H1 (cell line): ENCODE data around the gene OPN3. TPM values are rescaled to one million over a fixed set of nuclear protein-coding genes. Genes with fewer than 3 reads are reported as not detected.

ENCODE experiments used
- CTCF ChIA-PET: fragments of 300-600 bp; sonication (Branson Sonifier 250); formaldehyde crosslinking; loops from one replicate; lab custom pipeline; 2021; ENCODE audit not compliant: partially characterized antibody; lab: Charles Lee
- POLR2A ChIA-PET: fragments of 300-600 bp; sonication (Branson Sonifier 250); formaldehyde crosslinking; loops from one replicate; lab custom pipeline; 2021; ENCODE audit warnings: inconsistent platforms; ENCODE audit not compliant: partially characterized antibody; lab: Charles Lee
- DNase-seq, 2 experiments: peaks; one replicate each; pipeline versions ENCODE4 v3.0.0 to v3.0.0-alpha.2; 2010 to 2022; ENCODE audit warnings: low spot score in 2 of 2, low read depth in 1 of 2, mixed read lengths in 1 of 2
- FAIRE-seq: peaks from 2 replicates; lab custom pipeline; 2011; peaks lifted over from hg19 to GRCh38; lab: Jason Lieb, UNC
- H2AFZ ChIP-seq: 2 replicates; pipeline ENCODE4 v1.8.1; 2012; ENCODE audit warnings: low read length, inconsistent platforms
- H2AK5ac ChIP-seq: 2 replicates; pipeline ENCODE4 v1.6.1; 2013; ENCODE audit warnings: low read depth, low read length
- H2BK120ac ChIP-seq: replicated peaks from 2 replicates; pipeline ENCODE3; 2013; ENCODE audit warnings: low read depth, low read length, inconsistent platforms
- H2BK12ac ChIP-seq: 2 replicates; pipeline ENCODE4 v1.6.1; 2013; ENCODE audit warnings: low read depth, low read length
- H2BK15ac ChIP-seq: 2 replicates; pipeline ENCODE4 v1.6.1; 2013; ENCODE audit warnings: low read length
- H2BK20ac ChIP-seq: 2 replicates; pipeline ENCODE4 v1.6.1; 2013; ENCODE audit warnings: low read length
- H2BK5ac ChIP-seq: 2 replicates; pipeline ENCODE4 v1.6.1; 2013; ENCODE audit warnings: low read depth, low read length
- H3K14ac ChIP-seq: 2 replicates; pipeline ENCODE4 v1.6.1; 2013; ENCODE audit warnings: inconsistent platforms; ENCODE audit not compliant: insufficient read length
- H3K18ac ChIP-seq: 2 replicates; pipeline ENCODE4 v1.6.1; 2013; ENCODE audit warnings: low read length; ENCODE audit errors: extremely low read depth
- H3K23ac ChIP-seq: 2 replicates; pipeline ENCODE4 v1.6.1; 2013; ENCODE audit warnings: inconsistent platforms; ENCODE audit not compliant: insufficient read length
- H3K23me2 ChIP-seq: 2 replicates; pipeline ENCODE4 v1.6.1; 2013; ENCODE audit warnings: low read depth, low read length
- H3K27ac ChIP-seq: 2 replicates; pipeline ENCODE4 v1.6.1; 2011; ENCODE audit warnings: low read depth, low read length, inconsistent platforms
- H3K27me3 ChIP-seq, 4 experiments: replicated peaks in 1 of 4; 1 replicate in 1 of 4; 2 replicates in 3 of 4; pipeline versions ENCODE4 v1.6.1 to v1.8.1; 2011 to 2013; ENCODE audit warnings: low read length in 3 of 4, mild to moderate bottlenecking in 3 of 4, inconsistent platforms in 2 of 4, mixed read lengths in 2 of 4, moderate library complexity in 1 of 4; ENCODE audit not compliant: control insufficient read depth in 3 of 4, insufficient read depth in 3 of 4; ENCODE audit errors: extremely low read depth in 1 of 4
- H3K36me3 ChIP-seq, 4 experiments: 2 replicates each; pipeline versions ENCODE4 v1.6.1 to v1.8.1; 2011 to 2013; ENCODE audit warnings: mild to moderate bottlenecking in 4 of 4, low read length in 3 of 4, moderate library complexity in 2 of 4, control low read depth in 1 of 4, inconsistent platforms in 1 of 4; ENCODE audit not compliant: insufficient read depth in 4 of 4, control insufficient read depth in 2 of 4
- H3K4ac ChIP-seq: replicated peaks from 2 replicates; pipeline ENCODE3; 2013; ENCODE audit warnings: low read length, low read depth, mixed read lengths, inconsistent platforms; ENCODE audit not compliant: insufficient read length
- H3K4me1 ChIP-seq, 4 experiments: replicated peaks in 1 of 4; 1 replicate in 1 of 4; 2 replicates in 3 of 4; pipeline versions ENCODE4 v1.6.1 to v1.8.1; 2011 to 2013; ENCODE audit warnings: low read length in 3 of 4, inconsistent platforms in 2 of 4, mixed read lengths in 1 of 4; ENCODE audit not compliant: insufficient read depth in 4 of 4, control insufficient read depth in 3 of 4
- H3K4me2 ChIP-seq, 2 experiments: 2 replicates each; pipeline versions ENCODE4 v1.6.1 to v1.8.1; 2011 to 2013; ENCODE audit warnings: low read depth in 2 of 2, low read length in 2 of 2, control low read depth in 1 of 2, inconsistent platforms in 1 of 2, mild to moderate bottlenecking in 1 of 2; ENCODE audit not compliant: insufficient read depth in 1 of 2
- H3K4me3 ChIP-seq, 4 experiments: fragments of 200-600, 300-600 bp in 1 of 4; sonication (generic), shearing (Covaris generic), sonication (Bioruptor Twin) in 1 of 4; 2 replicates each; pipeline versions ENCODE4 v1.5.1 to v1.8.1; 2011 to 2016; ENCODE audit warnings: low read length in 4 of 4, low read depth in 3 of 4, control low read depth in 2 of 4, inconsistent platforms in 2 of 4, mild to moderate bottlenecking in 2 of 4, mixed read lengths in 1 of 4, moderate library complexity in 1 of 4; ENCODE audit not compliant: insufficient read depth in 2 of 4; ENCODE audit errors: extremely low read depth in 1 of 4
- H3K56ac ChIP-seq: replicated peaks from 2 replicates; pipeline ENCODE3; 2013; ENCODE audit warnings: low read depth, mild to moderate bottlenecking, mixed read lengths, low read length, inconsistent platforms; ENCODE audit not compliant: insufficient read length
- H3K79me1 ChIP-seq: 2 replicates; pipeline ENCODE4 v1.6.1; 2013; ENCODE audit warnings: low read depth, low read length, control low read depth
- H3K79me2 ChIP-seq, 2 experiments: 2 replicates each; pipeline versions ENCODE4 v1.6.1 to v1.8.1; 2012 to 2013; ENCODE audit warnings: low read length in 2 of 2, mild to moderate bottlenecking in 2 of 2, inconsistent platforms in 1 of 2; ENCODE audit not compliant: insufficient read depth in 2 of 2, control insufficient read depth in 1 of 2
- H3K9ac ChIP-seq, 4 experiments: replicated peaks in 1 of 4; 1 replicate in 1 of 4; 2 replicates in 3 of 4; pipeline versions ENCODE4 v1.6.1 to v1.8.1; 2011 to 2013; ENCODE audit warnings: low read depth in 3 of 4, low read length in 3 of 4, control low read depth in 2 of 4, mild to moderate bottlenecking in 2 of 4, moderate library complexity in 2 of 4, inconsistent platforms in 1 of 4; ENCODE audit errors: extremely low read depth in 1 of 4
- H3K9me3 ChIP-seq, 2 experiments: 2 replicates each; pipeline versions ENCODE4 v1.6.1 to v1.8.1; 2012 to 2013; ENCODE audit warnings: mild to moderate bottlenecking in 2 of 2, moderate library complexity in 2 of 2, control low read depth in 1 of 2, inconsistent platforms in 1 of 2, low read depth in 1 of 2, low read length in 1 of 2, mixed read lengths in 1 of 2; ENCODE audit not compliant: insufficient read depth in 2 of 2
- H4K20me1 ChIP-seq, 2 experiments: replicated peaks in 1 of 2; 2 replicates each; pipeline versions ENCODE3 to v1.8.1; 2011 to 2013; ENCODE audit warnings: inconsistent platforms in 2 of 2, low read length in 2 of 2, mild to moderate bottlenecking in 1 of 2; ENCODE audit not compliant: insufficient read depth in 2 of 2, control insufficient read depth in 1 of 2
- H4K5ac ChIP-seq: 2 replicates; pipeline ENCODE4 v1.6.1; 2013; ENCODE audit warnings: low read length, low read depth, mixed read lengths, inconsistent platforms; ENCODE audit not compliant: insufficient read length
- H4K8ac ChIP-seq: 2 replicates; pipeline ENCODE4 v1.8.0; 2013; ENCODE audit warnings: mild to moderate bottlenecking, moderate library complexity, low read length, inconsistent platforms; ENCODE audit not compliant: insufficient read depth; ENCODE audit errors: extremely low read depth
- H4K91ac ChIP-seq: replicated peaks from 2 replicates; pipeline ENCODE3; 2013; ENCODE audit warnings: low read length, mixed read lengths, inconsistent platforms; ENCODE audit not compliant: insufficient read length
- CREB1 ChIP-seq: IDR thresholded peaks from 2 replicates; pipeline ENCODE4 v1.6.1; 2012; ENCODE audit warnings: inconsistent platforms
- POU5F1 ChIP-seq: IDR thresholded peaks from 2 replicates; pipeline ENCODE4 v1.6.1; 2011; ENCODE audit warnings: low read depth, mild to moderate bottlenecking, low read length, moderate library complexity
- SP4 ChIP-seq: IDR thresholded peaks from 2 replicates; pipeline ENCODE4 v1.6.1; 2012; ENCODE audit warnings: low read length, inconsistent platforms
- YY1 ChIP-seq: IDR thresholded peaks from 2 replicates; pipeline ENCODE4 v1.6.1; 2011; ENCODE audit warnings: low read depth, mild to moderate bottlenecking, low read length
- WGBS, 2 experiments: shearing (Covaris generic) in 1 of 2; methylation state at CpG; one replicate each; pipeline versions ENCODE4 v1.1.6 to v1.1.7; 2013 to 2015; ENCODE audit warnings: low lambda C conversion rate in 2 of 2, mixed read lengths in 2 of 2, inconsistent platforms in 1 of 2, low coverage in 1 of 2, missing lambda C conversion rate in 1 of 2; ENCODE audit not compliant: insufficient replicate concordance in 2 of 2, insufficient coverage in 1 of 2, insufficient read length in 1 of 2; ENCODE audit errors: extremely low coverage in 1 of 2, missing lambda C conversion rate in 1 of 2; 5-methylcytosine and 5-hydroxymethylcytosine counted together
- polyA plus RNA-seq, 7 experiments: library from polyadenylated mRNA; depleted of rRNA in 3 of 7; stranded (reverse) in 5 of 7; unstranded in 2 of 7; fragments of >200 nt in 5 of 7; fragments of 200-250 nt in 2 of 7; gene quantifications; 1 replicate in 5 of 7; 2 replicates in 1 of 7; 4 replicates in 1 of 7; pipeline versions ENCODE4 v1.2.1 to v1.2.3, GENCODE V29; 2011 to 2013; ENCODE audit warnings: missing spikeins in 2 of 7, mixed read lengths in 2 of 7
- total RNA-seq: library from RNA; stranded (reverse); fragmentation: NEBNext Ultra II Directional; extraction: Animal tissue kit (Norgen Biotek cat#: 25700); gene quantifications from 2 replicates; pipeline ENCODE4 v1.2.1, GENCODE V29; 2021
- TF ChIP-seq, protein P1 (sequence below): IDR thresholded peaks from 2 replicates; pipeline ENCODE4 v1.6.1; 2012; ENCODE audit warnings: low read length, inconsistent platforms

OPN3 gene
- total and polyA plus RNA-seq, 2 of the 8 experiments (the other 6 are each of a cell fraction or from before 2014, with no cell fraction given): 8.8 to 19.4 TPM

DNA sequence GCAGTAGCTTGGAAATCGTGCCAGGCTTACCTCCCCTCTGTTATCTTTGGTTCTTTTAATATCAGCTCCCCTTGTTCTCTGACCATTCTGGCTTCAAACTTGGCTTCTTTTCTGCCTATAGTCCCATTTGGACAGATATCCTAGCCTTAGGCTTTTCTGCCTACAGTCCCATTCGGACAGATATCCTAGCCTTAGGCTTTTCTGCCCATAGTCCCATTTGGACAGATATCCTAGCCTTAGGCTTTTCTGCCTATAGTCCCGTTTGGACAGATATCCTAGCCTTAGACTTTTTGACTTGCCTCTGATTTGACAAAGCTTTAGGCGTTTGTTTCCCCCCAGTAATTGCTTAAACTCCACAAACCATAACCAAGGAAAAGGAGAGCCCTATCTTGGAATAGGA lies 25.6 kb downstream of the OPN3 start:
- ChIA-PET CTCF (interaction anchor here (0.6 to 1.4 kb wide), 4 partner anchors 9 to 618 kb away, joined by 3 to 4 read pairs (median 3); no protein-coding TSS in a partner anchor), POLR2A (no interaction called here)
- TF ChIP-seq SP4: no peak
- no peak for TF ChIP-seq POU5F1
- TF ChIP-seq, protein P1, sequence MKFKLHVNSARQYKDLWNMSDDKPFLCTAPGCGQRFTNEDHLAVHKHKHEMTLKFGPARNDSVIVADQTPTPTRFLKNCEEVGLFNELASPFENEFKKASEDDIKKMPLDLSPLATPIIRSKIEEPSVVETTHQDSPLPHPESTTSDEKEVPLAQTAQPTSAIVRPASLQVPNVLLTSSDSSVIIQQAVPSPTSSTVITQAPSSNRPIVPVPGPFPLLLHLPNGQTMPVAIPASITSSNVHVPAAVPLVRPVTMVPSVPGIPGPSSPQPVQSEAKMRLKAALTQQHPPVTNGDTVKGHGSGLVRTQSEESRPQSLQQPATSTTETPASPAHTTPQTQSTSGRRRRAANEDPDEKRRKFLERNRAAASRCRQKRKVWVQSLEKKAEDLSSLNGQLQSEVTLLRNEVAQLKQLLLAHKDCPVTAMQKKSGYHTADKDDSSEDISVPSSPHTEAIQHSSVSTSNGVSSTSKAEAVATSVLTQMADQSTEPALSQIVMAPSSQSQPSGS: no peak
- TF ChIP-seq CREB1: no peak
- TF ChIP-seq YY1: no peak
- Histone ChIP-seq H3K56ac (no peak overlapping the region), H4K20me1 (peaks cover 0 to 2% of the 10 kb centered on the region in 2 experiments), H4K8ac (no peak overlapping the region), H3K4me2 (no peak overlapping the region), H3K4me3 (no peak overlapping the region), H2AK5ac (no peak overlapping the region), H2BK120ac (no peak overlapping the region), H2AFZ (no peak overlapping the region), H3K79me1 (no peaks in the 10 kb centered on the region), H4K5ac (no peak overlapping the region), H3K18ac (no peak overlapping the region), H2BK15ac (no peak overlapping the region), H3K23me2 (no peaks in the 10 kb centered on the region), H3K23ac (no peak overlapping the region), H3K27ac (no peak overlapping the region), H2BK20ac (no peak overlapping the region), H3K9ac (no peak overlapping the region), H3K36me3 (no peaks in the 10 kb centered on the region), H3K79me2 (no peaks in the 10 kb centered on the region), H4K91ac (no peak overlapping the region), H2BK5ac (no peak overlapping the region), H3K9me3 (no peaks in the 10 kb centered on the region), H3K4ac (no peak overlapping the region), H2BK12ac (no peak overlapping the region), H3K4me1 (no peaks in the 10 kb centered on the region), H3K14ac (no peak overlapping the region), H3K27me3 (peaks cover 0 to 1% (median 0%) of the 10 kb centered on the region in 4 experiments; a peak in 1 of 7 replicates)
- 61% methylated on average over 4 of the region's 4 CpGs; no CpG with 5 or more reads in 1 of the 2 experiments for WGBS, 2 experiments
- DNase-seq (no peak), FAIRE-seq (no peak)
